HG03460 (cell line): Measurements from ENCODE around the gene CDKN2A.

Experiments used
- ATAC-seq: cut with Tn5 transposase; IDR thresholded peaks from one replicate; pipeline ENCODE4 v1.9.1; 2021; ENCODE audit not compliant: unreplicated experiment

The CDKN2A gene

DNA sequence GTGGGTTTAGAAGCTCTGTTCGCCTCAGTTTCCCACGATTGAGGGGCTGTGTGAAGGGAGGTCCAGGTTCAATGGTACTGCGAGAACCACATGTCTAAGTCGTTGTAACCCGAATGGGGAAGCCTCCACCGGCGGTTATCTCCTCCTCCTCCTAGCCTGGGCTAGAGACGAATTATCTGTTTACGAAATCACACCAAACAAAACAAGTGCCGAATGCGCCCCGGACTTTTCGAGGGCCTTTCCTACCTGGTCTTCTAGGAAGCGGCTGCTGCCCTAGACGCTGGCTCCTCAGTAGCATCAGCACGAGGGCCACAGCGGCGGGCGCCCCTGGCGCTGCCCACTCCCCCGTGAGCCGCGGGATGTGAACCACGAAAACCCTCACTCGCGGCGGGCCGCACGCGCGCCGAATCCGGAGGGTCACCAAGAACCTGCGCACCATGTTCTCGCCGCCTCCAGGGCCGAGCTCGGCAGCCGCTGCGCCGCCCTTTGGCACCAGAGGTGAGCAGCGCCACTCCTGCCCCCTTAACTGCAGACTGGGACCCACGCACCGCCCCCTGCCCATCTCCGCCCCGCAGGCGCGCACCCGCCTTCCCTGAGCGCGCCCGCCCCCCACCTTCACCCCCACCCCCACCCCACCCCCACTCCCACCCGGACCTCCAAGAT lies at the start of gene CDKN2A:
Gene CDKN2A, minus strand, starts transcription at position 500 of the 663 bp plus-strand sequence.
- peak; percentile 32 for ATAC-seq

DNA sequence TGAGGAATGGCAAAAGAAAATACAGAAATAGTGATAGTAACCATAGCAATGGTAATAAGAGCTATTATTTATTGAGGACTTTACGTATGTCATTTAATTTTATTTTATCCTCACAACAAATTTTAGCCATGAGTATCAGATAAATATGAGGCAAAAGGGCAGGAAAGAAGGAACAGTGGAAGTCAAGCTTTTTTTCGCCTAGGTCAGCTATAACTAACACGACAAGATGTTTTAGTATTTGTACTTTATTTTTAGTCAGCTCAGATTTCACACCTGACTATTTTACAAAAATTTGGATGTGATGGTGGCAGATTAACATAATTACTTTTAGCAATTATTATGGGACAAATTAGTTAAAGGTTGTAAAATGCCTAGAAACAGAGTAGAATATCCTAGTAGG lies 49.7 kb upstream of the CDKN2A start:
- ATAC-seq = no peak

DNA sequence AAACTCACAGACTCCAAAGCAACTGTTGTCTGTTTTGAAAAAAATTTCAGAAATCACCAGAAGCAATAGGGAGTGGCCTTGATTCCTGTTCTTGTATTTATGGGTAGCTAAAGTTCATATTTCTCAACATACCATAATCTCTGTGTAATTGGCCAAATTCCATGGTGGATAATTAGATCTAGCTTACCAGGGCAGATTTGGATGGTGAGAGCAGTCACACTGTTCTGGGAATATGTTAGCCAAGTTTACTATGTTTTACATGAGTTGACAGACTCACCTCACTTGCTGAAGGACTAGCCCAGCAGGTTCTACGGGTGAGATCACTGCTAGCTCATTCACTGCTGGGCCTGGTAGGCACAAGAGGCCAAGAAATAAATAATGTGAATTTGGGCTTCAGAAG lies 47.6 kb upstream of the CDKN2A start:
- no peak for ATAC-seq

DNA sequence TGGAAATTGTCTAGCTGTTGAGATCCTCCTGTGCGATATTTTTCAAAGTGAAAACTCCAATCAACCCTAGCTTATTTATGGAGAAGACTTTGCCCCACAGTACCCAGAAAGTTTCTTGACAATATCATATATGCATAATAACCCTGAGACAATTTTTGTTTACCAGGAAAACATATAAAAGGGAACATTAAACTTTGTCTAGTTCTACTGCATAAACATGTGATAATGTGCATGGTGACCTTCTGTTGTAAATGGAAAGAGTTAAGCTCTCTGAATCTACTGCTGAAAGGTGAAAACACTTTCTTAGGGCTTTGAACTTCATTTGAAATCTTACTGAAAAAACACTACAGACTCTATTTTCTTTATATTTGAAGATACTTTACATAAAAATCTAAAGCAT lies 47.2 kb upstream of the CDKN2A start:
- no peak for ATAC-seq

DNA sequence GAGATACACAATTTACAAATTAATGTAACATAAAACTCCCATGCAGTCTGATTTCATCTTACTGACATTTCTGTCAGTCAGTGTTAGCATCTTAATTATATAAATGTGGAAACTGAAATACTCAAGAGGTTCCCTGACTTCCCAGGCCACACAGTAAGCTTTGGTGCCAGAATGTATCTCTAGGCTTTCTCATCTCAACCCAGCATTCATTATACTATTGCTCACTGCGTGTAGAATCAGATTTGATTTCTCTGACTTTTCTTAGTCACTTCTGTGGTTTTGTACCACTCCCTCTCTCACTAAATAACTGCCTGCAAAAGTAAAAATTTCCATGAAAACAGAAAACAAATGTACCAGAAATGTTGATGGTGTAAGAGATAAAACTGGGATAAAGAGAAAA lies 46.6 kb upstream of the CDKN2A start:
- no peak for ATAC-seq

DNA sequence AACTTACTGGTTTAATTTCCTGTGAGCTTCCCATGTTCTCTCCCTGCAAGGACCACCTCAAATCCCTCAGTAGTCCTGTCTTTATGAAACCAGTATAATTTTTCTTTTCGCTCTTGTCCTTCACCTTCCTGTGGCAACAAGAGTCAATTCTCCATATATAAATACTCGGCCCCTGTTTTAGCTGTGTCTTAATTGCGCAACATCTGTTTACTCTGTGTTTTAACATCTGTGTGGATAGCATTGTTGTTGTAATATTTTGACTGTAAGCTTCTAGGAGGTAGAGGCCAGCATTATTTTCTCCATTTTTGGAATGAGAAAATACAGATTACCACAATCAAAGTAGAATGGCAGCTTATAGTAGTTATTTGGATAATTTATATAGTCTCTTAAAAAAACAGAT lies 45.1 kb upstream of the CDKN2A start:
- no peak for ATAC-seq

DNA sequence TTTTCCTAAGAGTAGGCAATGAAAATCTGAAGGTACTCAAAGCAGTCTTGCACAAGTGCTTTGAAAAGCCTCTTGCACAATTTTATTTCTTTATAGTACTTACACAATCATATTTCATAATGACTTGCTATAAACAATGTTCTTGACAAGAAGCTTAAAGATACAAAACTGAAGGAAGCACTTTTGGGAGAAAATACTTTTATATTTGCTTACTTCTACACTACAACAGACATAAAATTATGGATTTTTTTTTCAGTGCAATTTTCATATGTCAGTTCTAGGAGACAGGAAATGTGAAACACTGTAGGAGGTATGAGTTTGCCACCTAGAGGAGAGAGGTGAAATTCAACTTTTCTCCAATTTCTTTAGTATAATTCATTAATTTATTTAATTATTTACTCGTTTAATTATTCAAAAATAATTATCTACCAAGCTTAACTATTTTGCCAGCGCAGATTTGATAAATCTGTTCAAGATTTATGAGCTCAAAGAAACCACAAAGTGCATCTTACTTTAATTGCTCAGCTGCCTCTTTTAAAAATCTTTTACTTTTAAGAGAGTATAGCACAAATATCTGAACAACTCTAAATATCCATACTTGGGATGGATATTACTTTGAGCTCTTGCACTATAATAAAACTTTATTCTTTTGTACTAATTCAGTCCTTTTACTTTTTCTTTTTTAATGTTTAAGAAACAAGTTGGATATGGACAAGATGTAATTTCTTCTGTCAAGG lies 43.9 kb upstream of the CDKN2A start:
- ATAC-seq = no peak

DNA sequence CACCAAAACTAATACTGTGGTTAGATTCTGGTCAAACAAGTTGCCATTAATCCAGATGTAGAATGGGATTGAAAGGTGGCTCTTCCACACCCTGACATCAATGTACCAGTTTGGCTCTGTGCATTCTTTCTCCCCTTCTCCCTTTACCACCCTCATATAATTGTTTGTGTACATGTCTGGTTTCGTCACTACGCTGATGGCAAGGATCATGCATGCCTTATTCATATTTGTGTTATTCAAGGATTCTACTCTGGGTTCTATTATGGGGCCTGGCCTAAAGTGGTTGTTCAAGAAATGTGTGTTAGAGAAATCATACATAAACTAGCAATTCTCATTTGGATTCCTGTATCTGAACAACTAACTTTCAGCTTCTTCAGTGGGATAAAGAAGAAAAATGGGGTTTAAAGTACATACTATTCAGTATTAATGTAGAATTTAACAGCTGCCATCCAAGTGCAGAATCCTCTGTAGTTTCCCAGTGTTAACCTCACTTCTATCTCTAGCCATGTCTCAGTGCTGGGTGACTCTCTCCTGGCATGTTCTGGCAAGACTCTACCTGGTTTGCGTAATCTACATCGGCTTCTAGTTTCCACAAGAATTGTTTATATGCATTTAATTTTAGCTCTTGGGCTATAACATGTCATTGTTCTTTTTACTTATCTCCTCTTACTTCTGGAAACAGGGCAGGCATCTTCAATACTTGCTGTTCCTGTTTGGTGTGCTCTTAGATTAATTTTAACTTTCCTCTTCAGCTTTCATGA lies 42.9 kb upstream of the CDKN2A start:
- ATAC-seq = no peak

DNA sequence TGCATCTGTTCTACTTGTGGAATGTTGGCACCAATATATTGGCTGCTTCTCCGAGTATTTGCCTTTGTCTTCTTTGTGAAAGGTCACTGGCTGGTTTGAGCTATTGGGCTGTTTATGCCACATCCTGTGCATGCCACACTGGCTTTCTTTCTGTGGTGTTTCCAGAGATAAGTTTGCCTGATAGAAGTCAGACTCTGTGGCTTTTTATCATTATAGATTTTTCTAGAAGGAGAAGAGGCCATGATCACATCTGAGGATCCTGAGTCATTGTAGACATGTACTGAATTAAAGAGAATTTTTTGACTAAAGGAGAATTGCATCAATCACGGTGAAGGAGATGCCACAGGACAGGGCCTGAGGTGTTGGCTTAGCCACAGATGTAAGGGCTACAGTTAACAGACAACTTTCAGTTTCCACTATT lies 41.4 kb upstream of the CDKN2A start:
- ATAC-seq = no peak

DNA sequence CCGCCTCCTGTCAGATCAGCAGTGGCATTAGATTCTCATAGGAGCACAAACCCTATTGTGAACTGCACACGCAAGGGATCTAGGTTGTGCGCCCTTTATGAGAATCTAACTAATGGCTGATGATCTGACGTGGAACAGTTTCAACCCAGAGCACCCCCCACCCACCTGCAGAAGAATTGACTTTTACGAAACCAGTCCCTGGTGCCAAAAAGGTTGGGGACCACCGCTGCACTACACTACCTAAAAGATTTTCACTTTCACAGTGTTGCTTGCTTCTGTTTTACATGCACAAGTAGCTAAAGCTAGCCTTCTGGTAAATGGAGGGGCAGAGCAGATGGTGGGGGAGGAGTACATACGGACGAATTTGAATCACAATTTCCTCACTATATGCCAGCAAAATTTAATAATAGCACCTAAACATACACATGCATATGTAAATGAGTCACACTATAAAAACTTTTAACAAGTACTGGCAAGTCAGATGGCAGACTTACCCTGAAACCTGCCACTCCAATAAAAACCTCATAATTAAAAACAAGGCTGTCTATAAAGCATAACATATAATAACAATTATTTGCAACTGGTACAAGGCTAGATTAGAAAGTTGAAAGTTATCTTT lies 38.9 kb upstream of the CDKN2A start:
- ATAC-seq = no peak

DNA sequence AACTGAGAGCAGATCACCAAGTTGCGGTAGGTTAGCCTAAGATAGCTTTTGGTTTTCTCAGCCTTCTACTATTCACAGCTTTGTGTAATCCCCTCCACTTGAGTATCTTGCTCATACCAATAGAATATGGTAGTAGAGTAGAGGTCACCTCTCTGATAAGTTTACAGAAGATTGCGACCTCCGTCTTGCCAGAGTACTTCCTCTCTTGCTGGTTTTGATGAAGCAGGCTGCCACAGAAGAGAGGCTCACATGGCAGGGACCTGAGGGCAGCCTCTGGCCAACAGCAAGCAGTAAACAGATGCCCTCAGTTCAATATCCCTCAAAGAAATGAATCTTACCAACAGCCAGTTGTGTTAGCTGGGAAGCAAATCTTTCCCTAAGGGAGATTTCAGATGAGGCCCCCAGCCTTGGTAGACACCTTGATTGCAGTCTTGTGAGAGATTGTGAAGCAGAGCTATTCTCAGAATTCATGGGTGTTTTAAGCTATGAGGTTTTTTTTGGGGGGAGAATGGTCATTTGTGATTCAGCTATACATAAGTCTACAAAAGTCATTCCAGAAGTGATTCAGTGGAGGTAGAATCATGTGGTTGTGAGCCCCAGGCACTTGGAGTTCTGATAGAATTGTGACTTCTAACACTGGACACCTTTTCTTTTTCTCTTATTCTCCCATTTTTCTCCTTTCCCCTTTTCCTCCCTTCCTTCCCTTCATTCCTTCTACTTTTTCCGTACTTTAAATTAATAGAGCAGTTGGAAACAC lies 37.6 kb upstream of the CDKN2A start:
- ATAC-seq = no peak

DNA sequence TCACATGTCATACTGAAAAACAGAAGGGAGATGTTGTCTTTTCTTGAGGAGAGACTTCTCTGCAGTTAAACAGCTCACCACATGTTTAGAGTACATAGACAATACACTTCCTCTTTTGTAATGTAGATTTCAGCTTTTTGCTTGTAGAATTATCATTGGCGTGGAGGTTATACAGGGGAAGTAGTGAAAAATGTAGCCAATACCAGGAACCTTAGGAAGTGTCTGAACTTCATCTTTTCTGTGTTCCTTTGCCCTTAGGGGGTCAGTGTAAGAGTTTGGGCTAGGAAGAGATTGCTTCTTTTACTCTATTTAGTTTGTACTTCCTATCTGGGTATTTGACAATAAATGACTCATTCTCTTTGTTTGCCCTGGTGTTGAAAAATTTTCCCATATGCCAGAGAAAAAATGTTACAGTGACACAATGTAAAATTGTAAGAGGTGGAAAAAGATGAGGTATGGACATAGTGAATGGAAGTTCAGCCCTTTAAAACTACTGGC lies 36.0 kb upstream of the CDKN2A start:
- peak; percentile 71 for ATAC-seq

DNA sequence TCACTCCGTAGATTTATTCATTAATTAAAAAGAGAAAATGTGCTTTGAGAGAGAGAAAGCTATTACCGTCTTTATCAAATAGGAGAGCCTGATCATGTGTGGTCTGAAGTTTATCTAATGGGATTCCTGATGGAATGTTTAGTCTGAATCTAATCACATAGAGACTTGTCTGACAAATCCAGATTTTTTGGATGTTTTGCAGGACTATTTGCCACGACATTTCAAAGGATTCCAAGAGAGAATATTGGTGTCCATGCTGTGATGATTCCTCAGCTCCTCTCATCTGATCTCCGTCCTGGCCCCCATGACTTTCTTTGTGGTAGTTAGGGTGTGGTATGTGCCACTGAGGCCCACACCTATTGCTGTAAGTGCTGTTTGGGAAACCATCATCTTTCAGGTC lies 35.0 kb upstream of the CDKN2A start:
- ATAC-seq = no peak

DNA sequence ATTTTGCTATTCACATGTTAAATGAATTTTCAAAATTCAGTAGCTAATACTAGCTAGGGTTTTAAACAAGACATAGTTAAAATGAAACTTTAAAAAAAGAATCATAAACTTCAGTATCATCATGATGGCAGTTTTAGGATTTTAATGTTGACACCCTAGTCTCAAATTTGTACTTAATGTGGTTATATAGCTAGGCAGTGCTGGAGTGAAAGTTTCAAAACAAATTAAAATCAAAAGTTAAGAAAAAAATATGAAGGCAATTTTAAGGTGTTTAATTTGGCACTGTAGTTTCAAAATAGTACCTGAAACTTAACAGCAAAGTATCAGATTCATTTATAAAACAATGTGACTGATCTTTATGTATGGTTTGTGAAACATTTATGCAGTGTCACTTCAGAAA lies 34.2 kb upstream of the CDKN2A start:
- no peak for ATAC-seq

DNA sequence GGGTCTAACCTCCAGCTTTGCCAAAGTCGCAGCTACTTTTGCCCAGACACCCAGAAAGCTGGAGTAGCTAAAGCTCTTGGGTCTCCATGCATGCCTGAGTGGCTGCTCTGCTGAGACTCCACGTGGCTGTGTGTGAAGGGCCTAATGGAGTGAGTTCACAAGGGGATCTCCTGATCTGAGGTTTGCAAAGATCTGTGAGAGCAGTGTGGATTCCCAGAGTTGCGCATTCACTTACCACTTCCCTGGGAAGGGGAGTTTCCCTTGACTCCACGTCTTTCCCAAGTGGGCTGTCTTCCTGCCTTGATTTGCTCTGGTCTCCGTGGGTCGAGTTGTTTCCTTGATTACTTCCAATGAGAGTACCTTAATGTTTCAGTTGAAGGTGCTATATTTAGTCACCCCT lies 32.5 kb upstream of the CDKN2A start:
- no peak for ATAC-seq

DNA sequence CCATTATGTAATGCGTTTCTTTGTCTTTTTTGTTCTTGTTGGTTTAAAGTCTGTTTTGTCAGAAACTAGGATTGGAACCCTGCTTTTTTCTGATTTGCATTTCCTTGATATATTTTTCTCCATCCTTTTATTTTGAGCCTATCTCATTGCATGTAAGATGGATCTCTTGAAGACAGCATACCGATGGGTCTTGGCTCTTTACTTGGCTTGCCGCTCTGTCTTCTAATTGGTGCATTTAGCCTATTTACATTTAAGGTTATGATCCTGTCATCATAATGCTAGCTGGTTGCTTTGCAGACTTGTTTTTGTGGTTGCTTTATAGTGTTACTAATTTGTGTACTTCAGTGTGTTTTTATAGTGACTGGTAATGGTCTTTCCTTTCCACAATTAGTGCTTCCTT lies 28.2 kb upstream of the CDKN2A start:
- ATAC-seq = no peak

DNA sequence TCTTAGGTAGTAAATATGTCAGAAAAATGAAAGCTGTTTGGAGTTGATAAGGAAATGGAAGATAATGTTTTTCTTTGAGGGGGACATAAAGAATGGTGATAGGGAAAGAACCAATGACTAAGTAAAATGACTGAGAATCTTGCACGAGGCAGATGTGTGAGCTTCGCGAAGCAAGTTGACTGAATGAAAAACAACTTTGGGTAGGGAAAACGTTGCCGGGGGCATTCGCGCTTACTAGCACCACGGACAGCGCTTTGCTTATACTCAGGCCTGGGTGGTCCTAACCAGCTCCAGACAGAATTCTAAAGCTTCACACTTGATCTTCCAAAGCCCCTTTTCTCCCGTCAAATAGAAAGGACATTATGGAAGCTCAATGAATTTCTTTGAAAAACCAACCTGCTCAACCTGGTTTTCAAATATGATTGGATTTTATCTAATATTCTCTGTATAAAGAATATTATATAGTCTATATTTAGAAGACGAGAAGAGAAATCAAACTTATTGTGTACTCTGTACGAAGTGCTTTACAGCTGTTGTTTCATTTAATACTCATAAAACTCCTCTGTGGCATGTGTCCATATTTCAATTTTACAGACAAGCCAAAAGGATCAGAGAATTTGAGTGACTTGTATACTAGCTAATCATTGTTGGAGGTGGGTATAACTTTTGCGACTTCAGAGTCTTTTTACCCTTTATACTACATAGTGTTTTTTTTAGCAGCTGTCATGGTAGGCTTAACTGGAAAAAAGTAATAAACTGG lies 16.9 kb upstream of the CDKN2A start:
- no peak for ATAC-seq

DNA sequence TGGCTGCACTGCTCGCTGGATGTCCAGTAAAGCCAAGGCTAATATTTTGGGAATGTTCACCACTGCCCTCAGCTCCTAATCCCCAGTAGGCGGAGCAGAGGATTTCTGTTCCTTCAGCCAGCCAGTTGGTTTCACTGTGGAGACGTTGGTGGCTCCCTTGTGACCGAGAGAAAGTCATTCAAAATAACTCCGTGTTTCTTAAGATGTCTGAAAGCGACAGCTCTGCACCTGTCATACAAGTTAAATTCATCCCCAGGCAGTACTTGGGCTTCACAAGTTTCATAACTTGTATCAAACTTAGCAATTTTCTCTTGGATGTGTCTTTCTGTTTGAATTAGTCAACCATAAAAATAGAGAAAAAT lies 15.3 kb upstream of the CDKN2A start:
- ATAC-seq = peak; percentile 29

DNA sequence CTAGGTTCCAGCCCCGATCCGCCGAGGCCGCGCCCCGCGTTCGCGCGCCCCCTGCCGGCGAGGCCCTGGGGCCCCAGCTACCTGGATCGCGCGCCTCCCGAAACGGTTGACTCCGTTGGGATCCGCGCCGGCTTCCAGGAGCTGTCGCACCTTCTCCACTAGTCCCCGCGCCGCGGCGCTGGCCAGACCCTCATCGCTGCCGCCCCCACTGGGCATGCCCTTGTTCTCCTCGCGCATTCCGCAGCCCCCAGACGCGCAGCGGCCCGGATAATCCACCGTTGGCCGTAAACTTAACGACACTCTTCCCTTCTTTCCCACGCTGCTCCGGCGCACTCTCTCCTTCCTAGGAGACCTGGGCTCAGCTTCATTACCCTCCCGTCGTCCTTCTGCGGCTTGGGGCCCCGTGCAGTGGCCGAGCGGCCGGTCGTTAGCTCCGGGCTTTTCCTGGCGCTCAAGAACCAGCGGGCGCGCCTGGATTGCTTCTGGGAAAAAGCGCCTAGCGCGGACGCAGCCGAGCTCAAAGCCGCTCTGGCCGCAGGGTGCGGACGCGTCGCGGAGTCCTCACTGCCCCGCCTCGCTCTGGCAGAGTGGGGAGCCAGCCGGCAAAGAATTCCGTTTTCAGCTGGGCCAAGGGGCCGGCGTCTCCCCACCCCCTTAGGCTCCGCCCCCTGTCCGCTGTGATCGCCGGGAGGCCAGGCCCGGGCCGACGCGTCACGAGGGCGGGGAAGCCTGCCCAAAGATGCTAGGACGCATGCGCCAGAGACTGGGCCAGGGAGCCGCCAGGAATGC lies 14.7 kb upstream of the CDKN2A start, which contains the start of gene CDKN2B:
Gene CDKN2B, minus strand, starts transcription at position 589 of the 789 bp plus-strand sequence. Its CDS starts 352 bp downstream, at position 237.
- ATAC-seq = peak; percentile 95
